HG02642 (cell line): ENCODE data around the gene JHY.

Experiments
- ATAC-seq: cut with Tn5 transposase; IDR thresholded peaks from one replicate; pipeline ENCODE4 v1.9.1; 2021; ENCODE audit warnings: mild to moderate bottlenecking; ENCODE audit not compliant: unreplicated experiment, poor library complexity

Gene JHY

DNA sequence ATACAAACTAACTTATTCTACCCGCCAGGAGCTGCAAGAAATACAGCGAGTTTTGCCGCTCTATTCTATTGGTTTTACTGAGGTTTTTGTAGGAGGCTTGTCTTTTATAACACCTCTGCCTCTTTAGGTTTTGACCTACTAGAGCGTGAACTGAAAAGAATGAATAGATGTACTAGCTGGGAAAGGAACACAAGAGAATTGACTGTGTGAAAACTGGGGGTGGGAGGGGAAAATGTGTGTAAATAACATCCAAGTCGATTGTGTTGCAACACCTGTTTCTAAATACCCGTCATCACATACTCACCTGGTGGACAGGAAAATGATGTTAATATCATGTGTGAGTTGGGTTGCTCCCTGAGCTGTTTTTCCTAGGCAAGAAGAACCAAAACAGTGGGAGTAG lies 12.9 kb upstream of the JHY start:
- ATAC-seq: no peak

DNA sequence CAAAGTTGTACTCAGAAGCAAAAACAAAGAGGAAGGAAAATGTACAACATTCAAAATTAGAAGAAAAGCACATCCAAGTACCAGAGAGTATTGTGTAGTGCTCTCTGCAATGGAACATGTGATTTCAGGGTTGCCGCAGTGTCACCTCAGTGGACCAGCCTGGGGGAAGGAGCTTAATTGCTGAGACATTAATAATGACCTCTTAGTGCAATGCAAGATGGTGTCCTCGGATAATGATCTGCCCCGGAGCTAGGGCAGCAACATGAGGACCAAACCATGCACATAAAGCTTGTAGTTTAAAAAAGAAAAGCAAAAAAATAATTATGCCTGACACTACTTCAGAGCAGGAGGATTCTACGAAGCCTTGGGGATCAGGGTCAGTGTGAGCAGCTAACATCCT lies 11.3 kb upstream of the JHY start:
- no peak for ATAC-seq

DNA sequence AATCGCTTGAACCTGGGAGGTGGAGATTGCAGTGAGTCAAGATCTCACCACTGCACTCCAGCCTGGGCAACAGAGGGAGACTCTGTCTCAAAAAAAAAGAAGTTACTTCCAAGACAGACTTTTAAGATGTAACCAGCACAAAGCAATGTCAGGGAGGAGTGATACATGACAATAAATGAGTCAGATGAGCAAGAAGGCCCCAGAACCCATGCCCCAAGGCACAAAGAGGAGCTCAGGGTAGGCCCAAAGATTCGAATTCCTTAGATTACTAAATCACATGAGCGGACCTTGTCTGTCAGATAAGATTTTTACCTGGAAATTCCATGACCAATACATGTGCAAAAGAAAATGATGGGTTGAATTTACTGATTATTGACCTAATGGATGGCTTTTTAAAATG lies 10.5 kb upstream of the JHY start:
- no peak for ATAC-seq

DNA sequence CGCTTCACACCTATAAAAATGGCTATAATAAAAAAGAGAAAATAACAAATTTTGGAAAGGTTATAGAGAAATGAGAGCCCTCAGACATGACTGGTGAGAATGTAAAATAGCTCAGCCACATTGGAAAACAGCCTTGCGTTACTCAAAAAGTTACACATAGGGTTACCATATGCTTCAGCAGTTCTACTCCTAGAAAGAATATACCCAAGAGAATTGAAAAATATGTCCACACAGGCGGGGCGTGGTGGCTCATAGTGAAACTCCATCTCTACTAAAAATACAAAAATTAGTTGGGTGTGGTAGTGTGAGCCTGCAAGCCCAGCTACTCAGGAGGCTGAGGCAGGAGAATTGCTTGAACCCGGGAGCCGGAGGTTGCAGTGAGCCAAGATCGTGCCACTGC lies 7.6 kb upstream of the JHY start:
- no peak for ATAC-seq

DNA sequence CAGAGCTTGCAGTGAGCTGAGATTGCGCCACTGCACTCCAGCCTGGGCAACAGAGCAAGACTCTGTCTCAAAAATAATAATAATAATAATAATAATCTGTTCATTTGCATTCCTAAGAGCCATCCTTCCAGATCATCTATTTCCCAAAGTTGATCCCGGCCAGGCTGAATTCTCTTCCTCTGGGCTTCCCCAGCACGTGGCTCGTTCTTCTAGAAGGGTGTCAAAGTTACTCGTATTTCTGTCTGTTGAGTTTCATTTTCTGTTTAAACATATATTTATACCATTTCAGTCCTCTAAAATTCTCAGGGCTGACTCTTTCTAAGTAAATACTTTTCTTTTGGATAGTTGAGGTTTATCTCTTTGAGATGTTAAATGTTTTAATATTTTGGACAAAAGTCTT lies 4.8 kb upstream of the JHY start:
- ATAC-seq: no peak

DNA sequence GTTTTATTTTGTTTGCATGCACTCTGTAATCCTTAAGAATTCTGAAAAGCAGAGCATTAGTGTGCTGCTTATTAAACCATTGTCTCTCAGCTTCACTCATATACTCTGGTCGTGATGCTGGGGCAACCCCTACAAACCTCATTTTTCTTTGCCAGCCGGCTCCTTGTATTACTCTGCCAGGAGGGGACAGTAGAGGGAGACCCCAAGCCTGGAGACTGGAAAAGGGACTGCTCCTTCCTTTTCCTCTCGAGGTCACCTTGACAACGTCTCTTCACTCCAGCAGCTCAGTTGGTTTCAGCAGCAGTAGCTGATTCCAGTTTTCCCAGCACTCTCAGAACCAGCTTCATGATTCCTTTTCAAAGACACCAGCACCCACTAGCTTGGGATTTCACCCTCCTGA lies 2.8 kb upstream of the JHY start:
- ATAC-seq: no peak

DNA sequence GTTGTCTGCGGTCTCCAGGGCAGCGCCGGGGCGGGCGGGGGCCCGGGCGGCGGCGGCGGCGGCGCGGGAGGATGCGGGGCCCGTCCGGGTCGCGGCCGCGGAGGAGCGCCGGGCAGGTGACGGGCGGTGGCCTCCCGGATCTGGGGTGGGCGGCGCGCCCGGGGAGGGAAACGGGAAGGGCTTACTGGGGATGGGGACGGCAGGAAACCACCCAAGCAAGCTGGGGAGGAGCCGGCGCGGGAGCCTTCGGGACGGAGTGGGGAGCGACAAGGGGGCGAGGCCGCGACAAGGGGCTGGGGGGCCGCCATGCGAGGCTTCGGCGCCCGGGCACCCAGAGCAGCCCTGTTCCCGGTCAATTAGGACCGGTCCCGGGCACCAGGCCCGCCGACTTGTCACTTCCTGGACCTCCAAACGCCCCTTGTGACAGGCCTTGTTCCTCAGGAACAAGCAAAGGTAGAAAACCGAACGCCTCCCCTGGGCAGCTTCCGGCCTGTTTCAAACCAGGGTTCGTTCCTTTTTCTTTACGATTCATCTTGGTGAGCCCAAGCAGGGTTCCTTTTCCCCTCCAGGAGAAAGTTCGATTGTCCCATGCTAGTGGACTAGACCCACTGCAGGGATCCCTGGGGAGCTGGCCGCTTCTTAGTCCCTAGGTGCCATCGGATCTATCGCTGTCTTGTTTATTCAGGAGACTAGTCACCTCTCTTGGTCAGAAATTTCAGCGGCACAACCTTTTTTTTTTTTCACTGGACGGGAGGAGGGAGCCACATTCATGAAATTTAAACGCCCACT lies 492 bp downstream of the JHY start:
- ATAC-seq: no peak

DNA sequence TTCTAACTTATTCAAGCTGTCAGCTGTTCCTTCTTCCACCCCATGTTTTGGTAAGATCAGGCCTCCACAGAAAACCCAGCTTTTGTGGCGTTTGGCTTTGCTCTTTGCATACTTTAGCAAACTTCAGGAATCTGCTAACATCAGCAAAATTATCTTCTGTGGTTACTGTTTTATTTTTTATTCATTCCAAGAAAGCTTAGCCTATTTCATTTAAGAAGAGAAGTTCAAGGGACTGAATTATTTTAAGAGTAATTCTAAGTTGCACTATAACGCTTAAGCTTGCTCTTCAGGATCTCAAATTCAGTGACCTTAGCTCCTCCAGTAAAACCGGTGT lies 1.1 kb downstream of the JHY start:
- ATAC-seq: no peak

DNA sequence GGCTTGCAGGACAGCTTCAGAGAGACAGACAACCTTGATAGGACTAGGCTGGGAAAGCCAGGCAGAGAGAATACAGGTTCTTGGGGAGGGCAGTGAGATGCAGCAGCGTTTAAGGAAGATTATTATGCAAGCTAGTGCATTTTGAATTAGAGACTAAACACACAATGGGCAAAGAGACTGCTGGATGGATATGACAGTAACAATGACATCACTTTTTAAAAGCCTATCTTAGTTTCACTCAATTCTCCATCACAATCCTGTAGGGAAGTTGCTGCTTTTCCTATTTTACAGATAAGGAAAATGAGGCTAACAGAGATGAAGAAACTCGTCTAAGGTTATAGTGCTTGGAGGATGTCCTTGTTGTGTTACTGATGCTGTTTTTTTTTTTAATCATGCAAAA lies 5.6 kb downstream of the JHY start:
- ATAC-seq: no peak

DNA sequence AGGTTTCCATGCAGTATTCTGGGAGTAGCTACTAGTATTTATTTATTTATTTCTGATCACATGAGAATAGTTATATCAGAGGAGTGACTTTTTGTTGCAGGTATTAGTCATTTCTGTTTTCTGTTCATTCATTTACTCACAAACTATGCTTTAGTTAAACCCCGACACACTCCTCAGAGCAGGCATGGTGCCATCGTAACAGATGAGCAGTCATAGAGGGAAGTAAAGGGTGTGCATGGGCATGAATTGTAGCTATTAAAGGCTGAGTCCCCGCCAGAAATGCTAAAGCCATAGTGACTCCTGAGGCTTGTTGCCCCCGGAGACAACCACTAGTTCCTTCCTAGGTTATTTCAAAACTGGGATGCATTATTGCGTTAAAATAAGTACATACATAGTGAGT lies 10.6 kb downstream of the JHY start:
- ATAC-seq: no peak

DNA sequence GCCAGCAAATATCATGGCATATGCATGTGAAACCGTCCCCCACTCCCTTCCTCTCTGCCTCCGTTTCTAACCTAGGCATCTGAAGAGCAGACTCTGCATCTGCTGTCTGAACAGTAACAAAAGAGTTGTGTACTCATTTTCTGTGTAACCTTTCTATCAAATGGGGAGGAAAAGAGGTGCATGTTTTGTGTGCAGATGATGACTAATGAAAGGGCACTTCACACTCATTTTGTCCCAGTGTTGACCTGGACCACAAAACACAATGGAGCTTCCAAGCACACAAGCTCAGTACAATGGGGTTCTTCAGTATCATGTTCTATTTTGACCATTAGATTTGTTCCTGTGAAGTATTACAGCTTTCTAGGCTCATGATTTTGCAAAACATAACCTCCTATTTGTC lies 13.0 kb downstream of the JHY start:
- no peak for ATAC-seq

DNA sequence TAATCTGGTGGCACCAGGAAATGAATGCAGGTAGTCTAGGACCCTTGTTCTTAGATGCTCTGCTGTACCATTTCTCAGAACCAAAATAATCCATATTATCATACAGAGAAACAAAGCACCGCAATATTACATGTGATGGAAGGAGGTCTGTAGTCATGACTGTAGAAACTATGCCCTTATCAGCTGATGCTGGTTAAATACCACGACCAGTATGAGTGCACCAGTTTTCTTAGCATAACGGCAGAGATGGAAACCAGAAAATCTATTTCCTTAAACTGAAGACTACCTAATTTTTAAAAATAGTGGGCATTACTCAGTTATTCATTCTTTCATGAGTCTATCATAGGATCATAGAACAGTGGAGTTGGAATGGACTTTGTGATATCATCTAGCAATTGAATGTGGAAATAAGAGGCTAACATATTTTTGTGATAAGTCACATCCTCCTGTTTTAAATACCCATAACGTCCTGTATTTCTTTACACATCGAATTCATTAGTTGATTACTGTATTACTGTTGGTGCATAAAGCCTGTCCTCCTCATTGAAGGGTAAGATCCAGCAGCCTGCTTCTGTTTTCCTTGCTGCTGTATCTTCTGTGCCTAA lies 15.1 kb downstream of the JHY start:
- ATAC-seq: no peak

DNA sequence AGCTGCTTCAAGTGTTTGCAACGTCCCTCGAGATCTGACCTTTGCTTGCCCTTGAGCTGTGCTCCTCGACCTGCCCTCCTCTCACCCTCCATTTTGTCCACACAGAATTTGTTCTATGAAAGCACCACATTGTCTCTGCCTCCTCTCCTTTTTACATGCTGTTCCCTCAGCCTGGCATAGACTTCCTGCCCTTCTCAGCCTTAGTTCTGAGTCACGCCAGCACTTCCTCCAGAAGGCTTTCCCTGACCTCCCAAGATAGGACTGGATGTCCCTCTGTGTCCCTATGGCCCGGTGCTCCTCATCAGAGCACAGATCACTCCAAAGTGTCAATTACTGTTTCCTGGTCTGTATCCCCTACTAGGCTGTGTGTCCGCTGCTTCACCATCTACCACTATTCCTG lies 16.2 kb downstream of the JHY start:
- ATAC-seq: no peak

DNA sequence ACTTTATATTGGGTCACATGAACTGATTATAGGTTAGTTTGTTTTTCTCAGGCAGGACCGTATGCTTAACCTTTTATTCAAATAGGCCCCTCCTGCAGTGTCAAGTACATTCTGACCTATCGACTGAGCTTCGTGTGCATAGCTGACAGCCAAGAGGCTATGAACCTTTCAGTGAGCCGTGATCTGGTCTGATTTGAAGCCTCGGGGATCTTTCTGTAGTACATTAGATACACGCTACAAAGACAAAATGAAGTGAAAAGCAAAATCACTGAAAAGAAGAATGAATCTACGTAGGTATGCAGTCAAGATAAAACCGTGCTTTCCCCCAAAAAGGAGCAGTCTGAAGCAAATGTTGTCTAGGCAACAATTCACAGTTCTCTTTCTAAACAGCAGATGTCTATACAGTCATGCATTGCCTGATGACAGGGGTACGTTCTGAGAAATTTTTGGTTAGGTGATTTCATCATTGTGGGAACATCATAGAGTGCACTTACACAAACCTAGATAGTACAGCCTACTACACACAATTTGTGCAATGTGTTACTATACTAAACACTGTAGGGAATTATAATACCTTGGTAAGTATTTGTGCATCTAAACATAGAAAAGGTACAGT lies 18.1 kb downstream of the JHY start:
- no peak for ATAC-seq

DNA sequence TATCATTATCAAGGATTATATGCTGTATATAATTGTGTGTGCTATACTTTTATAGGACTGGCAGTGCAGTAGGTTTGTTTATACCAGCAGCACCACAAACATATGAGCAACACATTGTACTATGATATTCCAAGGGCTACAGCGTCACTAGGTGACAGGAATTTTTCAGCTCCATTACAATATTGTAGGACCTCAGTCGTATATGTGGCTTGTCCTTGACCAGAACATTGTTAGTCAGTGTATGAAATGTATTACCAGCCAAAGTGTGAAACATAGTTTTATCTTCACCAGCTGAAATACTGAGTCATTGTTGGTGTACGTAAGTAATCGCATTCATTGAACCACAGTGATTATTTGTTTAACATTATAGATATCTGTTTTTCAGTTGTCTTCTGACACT lies 20.4 kb downstream of the JHY start:
- ATAC-seq: no peak

DNA sequence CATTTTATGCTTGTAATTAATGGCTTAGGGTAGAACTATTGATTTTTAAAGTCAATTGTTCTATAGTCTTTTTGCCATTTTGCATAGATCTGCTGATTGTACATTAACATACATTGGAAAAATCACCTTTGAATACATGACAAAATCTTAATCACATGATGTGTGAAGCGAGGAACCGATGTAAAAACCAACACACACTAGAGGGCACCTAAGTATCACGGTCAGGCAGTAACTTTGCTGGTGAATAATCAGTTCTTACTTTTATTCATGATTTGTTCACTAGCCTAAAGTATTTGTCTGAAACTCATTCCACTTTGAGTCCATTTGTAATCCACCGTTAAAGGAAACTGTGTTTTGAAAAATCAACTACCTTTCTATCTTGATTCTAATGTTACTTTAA lies 28.2 kb downstream of the JHY start:
- no peak for ATAC-seq

DNA sequence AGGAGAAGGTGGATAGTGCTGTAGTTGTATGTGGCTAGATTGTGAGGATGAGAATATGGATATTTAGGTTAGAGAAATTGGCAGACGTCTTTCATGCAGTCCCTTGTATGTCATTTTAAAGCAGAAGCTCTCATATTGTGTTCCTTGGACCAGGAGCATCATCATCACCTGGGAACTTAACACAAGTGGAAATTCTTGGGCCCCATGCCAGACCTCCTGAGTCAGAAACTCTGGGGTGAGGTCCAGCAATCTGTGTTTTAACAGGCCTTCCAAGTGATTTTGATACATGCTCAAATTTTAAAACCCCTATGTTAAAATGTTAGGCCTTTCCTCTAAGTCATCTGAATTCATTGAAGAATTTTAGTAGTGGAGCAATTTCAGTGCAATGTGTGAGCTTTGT lies 34.8 kb downstream of the JHY start:
- no peak for ATAC-seq

DNA sequence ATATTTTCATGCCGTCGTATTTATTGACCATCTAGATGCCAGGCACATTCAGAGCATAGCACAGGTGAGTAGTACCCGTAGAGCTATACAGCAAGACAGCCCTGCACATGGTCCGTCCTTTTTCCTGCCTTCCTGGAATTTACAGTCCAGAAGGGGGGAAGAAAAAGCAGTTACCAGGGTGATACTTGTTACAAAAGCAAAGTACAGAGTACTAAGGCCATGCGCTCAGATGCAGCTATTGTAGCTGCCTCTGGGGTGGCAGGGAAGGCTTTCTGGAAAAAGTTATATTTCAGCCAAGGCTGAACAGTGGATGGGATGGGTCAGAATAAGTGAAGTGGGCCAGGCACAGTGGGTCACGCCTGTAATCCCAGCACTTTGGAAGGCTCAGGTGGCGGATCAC lies 36.2 kb downstream of the JHY start:
- ATAC-seq: no peak

DNA sequence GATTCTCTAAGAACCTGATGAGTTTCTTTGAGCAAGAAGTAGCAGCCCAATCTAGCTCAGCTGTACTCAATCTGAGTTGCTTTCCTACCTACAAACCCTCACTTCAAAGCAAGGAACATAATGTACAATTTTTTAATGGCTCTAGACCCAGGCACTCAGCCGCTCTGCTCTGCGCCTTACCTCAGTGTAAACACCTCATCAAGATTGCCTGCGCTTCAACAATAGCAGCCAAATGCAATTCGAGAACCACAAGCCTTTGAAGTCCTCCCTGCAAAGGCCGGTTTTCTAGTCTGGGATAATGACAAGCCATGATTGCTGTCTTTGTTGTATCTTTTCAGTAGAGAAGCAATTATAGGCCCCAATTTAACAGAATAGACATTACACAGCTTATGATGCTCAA lies 38.0 kb downstream of the JHY start:
- ATAC-seq: no peak

DNA sequence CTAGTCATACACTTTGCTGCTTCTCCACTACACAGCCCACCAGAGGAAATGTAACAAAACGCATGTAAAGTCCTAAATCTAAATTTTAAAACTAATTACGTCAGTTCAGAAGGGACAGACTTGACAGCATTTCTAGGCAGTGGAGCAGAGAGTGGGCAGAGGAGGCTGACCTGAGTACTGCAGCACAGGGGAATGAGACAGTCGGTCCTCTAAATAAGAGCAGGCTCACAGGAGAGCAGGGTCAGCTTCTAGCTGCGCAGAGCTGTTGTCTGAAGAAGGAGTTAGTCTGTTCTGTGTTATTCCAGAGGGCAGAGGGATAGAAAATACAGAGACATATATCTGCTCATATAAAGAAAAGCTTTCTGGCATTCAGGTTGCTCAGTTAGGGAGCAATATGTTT lies 40.3 kb downstream of the JHY start:
- no peak for ATAC-seq

DNA sequence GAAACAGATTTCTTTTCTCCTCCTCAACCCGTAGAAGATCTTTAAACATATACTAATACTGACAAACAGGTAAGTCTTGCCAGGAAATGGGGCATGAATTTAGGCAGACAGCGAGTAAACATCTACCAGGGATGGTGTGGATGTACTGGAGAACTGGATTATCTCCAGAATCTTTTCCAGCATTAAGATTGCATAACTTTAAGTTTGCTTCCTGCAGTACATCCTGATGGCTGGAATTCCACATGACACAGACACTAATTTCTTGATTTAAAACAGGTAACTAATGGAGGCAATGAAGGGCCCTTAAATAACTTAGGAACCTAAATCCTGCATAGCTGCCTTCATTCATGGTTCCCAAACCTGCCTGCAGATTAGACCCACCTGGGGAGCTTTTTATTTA lies 40.7 kb downstream of the JHY start:
- no peak for ATAC-seq

DNA sequence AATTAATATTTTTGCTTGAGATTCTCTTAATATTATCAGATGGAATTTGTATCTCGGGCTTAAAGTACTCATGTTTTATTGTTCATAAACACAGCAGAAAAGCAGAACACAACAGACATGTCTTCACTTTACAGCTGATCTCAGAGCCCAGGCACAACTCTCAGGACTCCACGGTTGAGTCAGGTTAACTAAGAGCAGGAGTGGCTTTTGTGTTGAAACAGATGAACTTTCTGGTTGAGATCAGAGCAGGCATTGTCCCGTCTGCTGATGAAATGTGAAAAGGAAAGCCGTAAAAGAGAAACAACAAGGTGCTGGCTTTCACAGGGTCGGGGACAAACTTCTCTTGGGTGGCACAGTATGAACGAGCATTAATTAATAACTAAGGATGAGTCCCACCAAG lies 49.0 kb downstream of the JHY start:
- ATAC-seq: no peak
